GM18868 (cell line): ENCODE results near the gene GPHA2.

ENCODE experiments used
- ATAC-seq: cut with Tn5 transposase; IDR thresholded peaks from one replicate; pipeline ENCODE4 v1.9.1; 2021; ENCODE audit warnings: mild to moderate bottlenecking, moderate library complexity; ENCODE audit not compliant: unreplicated experiment

The GPHA2 gene

DNA sequence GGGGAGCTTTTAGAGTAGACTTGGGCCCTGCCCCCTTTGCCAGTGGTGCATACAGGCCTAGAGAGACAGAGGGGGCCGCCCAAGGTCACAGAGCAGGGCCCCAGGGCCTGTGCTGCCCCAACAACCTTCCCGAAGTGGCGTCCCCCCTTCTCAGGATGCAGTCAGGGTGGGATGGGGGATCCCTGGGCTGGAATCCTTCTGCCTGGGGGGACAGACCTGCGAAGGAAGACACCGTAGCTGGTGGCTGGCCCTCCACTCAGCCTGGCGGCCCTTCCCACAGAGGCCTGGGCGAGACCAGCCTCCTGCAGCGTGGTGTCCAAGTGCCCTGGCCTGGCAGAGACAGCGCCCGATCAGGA, 42.9 kb downstream of the GPHA2 start:
- ATAC-seq, result no peak

DNA sequence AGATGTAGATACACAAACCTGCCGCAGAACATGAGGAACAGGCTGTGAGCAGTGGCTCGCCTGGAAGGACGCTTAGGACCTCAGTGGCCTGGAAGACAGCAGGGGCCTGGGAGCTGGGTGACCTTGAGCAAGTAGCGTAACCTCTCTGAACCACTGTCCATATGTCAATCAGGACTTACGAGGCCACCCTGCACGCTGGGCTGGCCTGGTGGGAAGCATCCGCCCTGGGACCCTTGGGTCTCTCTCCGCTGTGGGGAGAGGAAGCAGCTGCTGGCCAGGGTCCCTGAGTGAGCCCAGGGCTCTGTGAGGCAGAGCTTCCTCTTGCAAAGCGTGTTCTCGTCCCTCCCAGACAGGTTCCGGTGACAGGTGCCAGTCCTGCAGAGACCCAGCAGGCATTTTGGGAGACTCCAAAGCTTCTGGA, 43.3 kb downstream of the GPHA2 start:
- no peak for ATAC-seq

DNA sequence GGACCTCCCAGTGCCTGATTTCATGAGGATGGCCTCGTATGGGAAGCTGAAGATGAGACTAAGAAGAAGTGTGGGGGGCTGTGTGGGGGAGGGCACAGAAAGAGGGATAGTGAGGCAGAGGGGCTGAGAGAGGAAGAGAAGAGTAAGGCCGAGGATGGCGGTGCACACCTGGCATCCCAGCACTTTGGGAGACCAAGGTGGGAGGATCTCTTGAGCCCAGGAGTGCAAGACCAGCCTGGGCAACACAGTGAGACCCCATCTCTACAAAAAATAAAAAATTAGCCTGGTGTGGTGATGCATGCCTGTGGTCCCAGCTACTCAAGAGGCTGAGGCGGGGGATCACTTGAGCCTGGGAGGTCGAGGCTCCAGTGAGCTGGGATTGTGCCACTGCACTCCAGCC, 43.8 kb downstream of the GPHA2 start:
- ATAC-seq, result no peak

DNA sequence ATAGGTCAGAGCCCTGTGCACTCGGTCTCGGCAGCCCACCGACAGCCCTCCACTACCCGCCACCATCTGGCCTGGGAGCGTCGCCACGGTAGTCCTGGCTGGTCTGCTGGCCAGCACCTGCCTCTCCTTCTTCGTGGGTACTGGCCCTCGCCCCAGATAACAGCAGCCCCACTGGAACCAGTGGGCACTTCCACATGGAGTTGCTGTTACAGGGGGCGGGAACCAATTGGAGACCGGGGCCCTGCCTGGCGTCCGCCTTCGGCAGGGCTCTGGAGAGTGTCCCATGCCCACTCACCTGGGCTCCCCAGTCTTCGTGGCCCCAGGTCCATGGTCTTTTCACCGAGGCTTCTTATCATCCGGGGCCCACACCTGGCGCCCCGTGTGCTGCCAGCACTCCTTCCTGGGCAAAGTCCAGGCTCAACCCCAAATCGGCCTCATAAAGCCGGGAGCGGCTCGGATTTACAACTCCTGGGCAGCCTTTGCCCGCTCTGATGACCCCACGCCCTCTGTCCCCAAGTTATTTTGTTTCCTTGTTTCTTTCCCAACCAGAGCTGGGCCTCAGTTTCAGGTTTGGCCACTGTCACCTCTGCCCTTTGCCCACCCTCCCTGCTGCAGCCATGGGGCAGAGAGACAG, 44.4 kb downstream of the GPHA2 start:
- ATAC-seq, result no peak

DNA sequence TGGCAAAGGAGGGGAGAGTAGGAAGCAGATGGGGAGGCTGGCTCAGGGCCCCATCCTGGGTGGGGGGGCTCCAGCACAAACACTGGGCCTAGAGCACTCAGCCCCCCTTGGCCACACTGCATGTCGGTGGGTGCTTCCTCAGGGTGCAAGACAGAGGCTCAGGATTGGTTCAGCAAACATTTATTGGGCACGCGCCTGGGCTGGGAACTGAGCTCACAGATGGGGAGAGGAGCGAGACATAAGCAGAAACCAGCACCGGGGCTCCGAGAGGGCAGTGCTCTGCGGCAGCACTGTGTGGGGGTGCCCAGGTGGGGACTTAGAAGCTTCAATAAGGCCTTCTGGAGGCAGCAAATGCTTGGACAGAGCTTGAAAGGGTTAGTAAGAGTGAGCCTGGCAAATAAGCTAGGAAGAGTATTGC, 45.2 kb downstream of the GPHA2 start:
- no peak for ATAC-seq

DNA sequence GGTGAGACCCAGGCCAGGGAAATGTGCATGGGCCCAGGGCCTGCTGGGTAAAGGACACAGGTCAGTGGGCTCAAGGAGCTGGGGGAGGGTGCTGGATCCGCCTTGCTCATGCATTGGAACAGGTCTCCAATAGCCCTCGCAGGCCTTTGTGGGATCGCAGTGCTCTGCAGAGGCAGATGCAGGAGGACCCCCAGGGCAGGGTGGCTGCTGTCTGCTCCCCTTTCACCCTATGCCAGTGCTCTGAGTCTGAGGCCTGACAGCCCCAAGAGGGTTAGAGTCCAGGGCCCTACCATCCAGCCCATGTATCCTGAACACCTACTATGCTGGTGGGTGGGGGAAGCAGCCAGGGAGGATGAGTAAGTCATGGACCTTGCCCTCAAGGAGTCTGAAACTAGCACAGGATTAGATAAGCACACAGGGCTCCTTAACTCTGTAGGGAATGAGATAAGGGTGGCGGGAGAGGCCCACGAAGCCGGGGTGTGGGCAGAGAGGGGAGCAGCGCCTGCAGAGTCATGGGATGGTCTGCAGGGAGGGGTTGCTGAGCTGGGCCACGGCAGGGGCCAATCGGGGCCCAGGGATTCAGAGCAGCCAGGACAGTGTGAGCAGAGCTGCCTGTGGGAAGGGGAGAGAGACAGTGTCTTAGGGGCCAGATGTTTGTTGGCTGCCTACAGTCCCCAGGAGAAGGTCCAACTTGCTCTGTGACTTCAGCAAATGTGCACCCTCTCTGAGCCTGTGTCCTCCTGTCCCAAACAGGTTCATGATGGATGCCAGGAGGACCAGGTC, 46.8 kb downstream of the GPHA2 start:
- ATAC-seq, result no peak

DNA sequence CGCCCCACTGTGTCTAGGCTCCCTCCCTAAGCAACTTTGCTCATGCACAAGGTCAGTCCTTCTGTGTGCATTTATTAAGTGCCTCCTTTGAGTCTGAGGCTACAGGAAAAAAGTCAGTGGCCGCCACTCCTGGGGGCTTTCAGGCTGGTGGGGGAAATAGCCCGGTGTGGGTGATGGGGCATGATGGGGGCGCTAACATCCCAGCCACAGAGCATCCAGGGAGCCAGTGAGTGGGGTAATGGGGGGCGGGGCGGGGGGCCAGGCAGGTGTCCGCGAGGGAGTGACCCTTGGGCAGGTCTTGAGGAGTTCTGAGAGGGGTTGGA, 47.3 kb downstream of the GPHA2 start:
- no peak for ATAC-seq

DNA sequence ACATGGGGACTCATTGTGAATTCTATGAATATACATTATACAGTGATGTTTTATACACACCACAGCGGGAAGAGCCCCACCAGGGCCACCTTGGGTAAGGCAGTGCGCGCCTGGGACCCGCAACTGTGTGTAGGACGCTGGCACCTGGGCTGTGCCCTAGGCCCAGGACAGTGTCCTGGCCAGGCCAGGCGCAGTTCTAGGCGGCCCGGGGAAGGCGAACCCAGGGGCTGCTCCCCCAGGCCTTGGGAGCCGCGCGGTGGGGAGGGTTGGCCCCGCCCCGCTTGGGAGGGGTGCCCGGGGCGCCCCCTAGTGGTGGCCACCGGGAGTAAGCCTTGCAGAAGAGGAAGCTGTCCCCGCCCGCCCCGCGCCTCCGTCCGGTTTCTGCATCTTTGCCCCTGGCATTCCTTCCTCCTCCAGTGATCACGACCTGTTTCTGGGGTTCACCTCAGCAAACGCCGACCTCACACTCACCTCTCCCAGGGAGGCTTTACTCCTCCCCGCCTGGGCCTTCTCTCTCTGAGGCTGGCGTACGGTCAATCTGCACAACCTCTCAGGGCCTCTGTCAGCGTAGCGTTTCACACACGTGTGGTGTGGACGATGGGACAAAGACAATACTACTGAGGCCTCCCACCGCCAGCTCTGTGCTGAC, 47.8 kb downstream of the GPHA2 start:
- no peak for ATAC-seq

DNA sequence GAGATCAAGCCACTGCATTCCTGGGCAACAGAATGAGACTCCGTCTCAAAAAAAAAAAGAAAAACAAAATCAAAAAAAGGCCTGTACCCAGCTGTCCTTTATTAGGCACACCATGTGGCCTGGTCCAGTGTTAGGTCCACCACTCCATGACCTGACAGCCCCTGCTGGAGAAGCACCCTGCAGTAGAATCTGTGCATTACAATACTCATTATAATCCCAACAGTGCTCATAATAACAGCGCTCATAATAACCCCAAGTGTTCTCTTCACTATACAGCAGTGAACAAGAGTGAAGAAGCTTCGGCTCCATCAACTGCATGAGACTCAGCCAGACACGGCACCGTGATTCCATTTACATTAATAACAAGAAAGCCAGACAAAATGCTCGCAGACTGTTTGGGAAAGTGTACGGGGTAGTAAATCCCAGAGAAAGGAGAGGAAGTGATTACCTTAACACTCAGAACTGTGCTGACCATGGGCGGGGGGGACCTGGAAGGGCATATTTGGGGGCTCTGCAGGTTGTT, 48.4 kb downstream of the GPHA2 start:
- ATAC-seq, result no peak

DNA sequence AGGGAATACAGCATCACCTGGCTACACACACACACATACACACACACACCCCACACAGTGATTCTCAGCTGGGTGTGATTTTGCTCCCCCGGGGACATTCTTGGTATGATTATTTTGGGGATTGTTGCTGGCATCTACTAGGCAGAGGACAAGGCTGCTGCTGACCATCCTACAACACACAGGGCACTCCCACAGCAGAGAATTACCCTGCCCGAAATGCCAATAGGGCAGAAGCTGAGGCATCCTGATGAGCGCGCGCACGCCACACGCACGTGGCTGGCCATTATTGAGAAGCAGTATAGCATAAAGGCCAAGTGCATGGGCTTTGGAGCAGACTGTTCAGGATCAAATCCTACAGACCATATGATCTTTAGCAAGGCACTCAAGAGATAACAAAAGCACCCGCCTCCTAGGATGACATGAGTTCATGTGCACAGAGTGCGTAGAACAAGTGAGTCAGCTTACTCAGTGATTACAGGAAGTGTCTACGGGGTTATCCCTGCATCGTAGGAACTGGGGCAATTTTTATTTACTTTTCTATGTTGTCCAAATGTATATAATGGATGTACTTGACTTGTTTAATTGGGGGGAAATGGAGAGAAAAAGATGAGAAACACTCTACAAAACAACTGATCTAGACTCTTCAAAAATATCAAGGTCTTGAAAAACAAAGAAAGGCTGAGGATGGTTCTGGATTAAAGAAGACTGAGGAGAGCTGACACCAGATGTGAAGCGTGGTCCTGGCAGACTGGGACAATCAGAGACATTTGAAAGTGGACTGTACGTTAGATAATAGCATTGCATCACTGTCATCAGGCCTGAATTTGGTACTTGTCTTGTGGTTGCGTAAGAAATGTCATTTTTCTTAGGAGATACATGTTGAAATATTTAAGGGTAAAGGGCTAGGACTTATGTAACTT, 50.1 kb downstream of the GPHA2 start:
- no peak for ATAC-seq
